Measurements from ENCODE around the gene TBXA2R.
"Not testable (repeated sequence)": the region's sequence is repeated elsewhere in the genome, so short reads cannot be mapped to it uniquely, and the experiment has no call there.

TBXA2R gene

DNA sequence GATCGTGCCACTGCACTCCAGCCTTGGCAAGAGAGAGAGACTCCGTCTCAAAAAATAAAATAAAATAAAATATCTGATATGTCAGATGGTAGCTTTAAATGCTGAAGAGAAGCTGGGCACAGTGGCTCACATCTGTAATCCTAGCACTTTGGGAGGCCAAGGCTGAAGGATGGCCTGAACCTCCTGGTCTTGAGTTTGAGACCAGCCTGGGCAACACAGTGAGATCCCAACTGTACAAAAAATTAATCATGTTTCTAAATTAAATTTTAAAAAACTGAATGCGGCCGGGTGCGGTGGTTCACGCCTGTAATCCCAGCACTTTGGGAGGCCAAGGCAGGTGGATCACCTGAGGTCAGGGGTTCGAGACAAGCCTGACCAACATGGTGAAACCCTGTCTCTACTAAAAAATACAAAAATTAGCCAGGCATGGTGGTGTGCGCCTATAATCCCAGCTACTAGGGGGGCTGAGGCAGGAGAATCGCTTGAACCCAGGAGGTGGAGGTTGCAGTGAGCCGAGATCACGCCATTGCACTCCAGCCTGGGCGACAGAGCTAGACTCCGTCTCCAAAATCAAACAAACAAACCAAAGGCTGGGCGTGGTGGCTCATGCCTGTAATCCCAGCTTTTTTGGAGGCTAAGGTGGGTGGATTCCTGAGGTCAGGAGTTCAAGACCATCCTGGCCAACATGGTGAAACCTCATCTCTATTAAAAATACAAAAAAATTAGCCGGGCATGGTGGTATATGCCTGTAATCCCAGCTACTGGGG is 22.5 kb downstream of the TBXA2R start:
- not testable (repeated sequence) for H3K27ac ChIP-seq (ENCODE audit: low read depth, low read length); H3K4me1 ChIP-seq (ENCODE audit: control insufficient read depth, insufficient read depth, low read length); H3K36me3 ChIP-seq (ENCODE audit: control insufficient read depth, insufficient read depth, low read length); H3K9ac ChIP-seq (ENCODE audit: low read length); H3K9me3 ChIP-seq (ENCODE audit: control insufficient read depth, insufficient read depth, low read depth, low read length); H3K4me3 ChIP-seq (ENCODE audit: low read depth, low read length)
- H3K27me3 ChIP-seq (ENCODE audit: control insufficient read depth, insufficient read depth, low read length), result peaks cover 45% of the 10 kb centered on the region

DNA sequence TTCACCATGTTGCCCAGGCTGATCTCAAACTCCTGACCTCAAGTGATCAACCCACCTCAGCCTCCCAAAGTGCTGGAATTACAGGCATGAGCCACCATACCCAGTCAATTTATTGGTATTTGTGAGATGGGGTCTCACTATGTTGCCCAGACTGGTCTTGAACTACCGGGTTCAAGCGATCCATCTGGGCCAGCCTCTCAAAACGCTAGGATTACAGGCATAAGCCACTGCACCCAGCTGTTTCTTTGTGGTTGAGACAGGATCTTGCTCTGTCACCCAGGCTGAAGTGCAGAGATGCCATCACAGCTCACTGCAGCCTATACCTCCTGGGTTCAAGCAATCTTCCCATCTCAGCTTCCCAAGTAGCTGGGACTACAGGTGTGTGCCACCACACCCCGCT is 24.9 kb downstream of the TBXA2R start:
- H3K9me3 ChIP-seq (ENCODE audit: control insufficient read depth, insufficient read depth, low read depth, low read length); H3K36me3 ChIP-seq (ENCODE audit: control insufficient read depth, insufficient read depth, low read length); H3K27ac ChIP-seq (ENCODE audit: low read depth, low read length); H3K4me3 ChIP-seq (ENCODE audit: low read depth, low read length); H3K9ac ChIP-seq (ENCODE audit: low read length); H3K4me1 ChIP-seq (ENCODE audit: control insufficient read depth, insufficient read depth, low read length): not testable (repeated sequence)
- H3K27me3 ChIP-seq (ENCODE audit: control insufficient read depth, insufficient read depth, low read length), result peaks cover 34% of the 10 kb centered on the region

DNA sequence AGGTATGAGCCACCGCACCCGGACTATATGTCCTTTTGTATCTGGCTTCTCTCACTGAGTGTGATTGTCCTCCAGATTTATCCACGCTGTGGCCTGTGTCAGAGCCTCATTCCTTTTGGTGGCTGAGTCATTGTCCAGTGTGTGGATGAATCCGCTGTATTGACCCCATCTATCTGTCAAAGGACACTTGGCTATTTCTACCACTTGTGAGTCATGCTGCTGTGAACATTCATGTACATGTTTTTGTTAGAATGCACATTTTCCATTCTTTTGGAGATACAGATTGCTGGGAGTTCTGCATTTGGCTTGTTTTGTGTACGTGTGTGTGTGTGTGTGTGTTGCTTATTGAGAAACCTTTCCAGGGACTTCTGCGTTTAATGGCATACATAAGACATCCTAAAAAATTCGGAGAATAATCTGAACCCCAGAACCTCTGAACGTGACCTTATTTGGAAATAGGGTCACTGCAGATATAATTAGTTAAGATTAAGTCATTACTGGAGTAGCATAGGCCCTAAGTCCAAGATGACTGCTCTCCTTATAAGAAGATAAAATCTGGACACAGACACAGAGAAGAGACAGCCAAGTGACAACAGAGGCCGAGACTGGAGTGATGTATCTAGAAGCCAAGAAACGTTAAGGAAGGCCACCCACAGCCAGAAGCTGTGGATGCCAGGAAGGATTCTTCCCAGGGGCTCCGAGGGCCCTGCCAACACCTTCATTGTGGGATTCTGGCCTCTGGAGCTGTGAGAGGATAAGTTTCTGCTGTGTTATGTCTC is 26.3 kb downstream of the TBXA2R start:
- H3K4me3 ChIP-seq (ENCODE audit: low read depth, low read length), result no peak overlapping the region
- H3K9ac ChIP-seq (ENCODE audit: low read length), result no peak overlapping the region
- H3K9me3 ChIP-seq (ENCODE audit: control insufficient read depth, insufficient read depth, low read depth, low read length), result no peaks in the 10 kb centered on the region
- no peak overlapping the region for H3K27ac ChIP-seq (ENCODE audit: low read depth, low read length)
- peaks cover 8% of the 10 kb centered on the region for H3K4me1 ChIP-seq (ENCODE audit: control insufficient read depth, insufficient read depth, low read length)
- H3K27me3 ChIP-seq (ENCODE audit: control insufficient read depth, insufficient read depth, low read length), result peaks cover 20% of the 10 kb centered on the region
- 0 out of 2 replicates have a peak, but pooled peaks cover 2% of the 10 kb centered on the region for H3K36me3 ChIP-seq (ENCODE audit: control insufficient read depth, insufficient read depth, low read length)

DNA sequence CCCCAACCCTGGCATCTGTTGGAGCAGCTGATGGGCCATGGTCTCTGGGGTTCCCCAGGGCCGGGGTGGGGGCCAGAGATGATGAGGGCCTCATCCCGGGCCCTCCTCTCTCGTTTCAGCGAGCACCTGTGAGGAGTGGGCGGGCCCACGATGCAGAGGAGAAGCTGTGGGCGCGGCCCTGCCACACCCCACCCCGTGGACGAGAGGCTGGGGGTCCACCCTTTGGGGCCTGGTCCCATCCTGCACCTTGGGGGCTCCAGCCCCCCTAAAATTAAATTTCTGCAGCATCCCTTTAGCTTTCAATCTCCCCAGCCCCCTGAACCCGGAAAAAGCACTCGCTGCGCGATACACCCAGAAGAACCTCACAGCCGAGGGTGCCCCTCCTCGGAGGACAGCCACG is 28.3 kb downstream of the TBXA2R start:
- peaks cover 8% of the 10 kb centered on the region for H3K4me1 ChIP-seq (ENCODE audit: control insufficient read depth, insufficient read depth, low read length)
- no peak overlapping the region for H3K9ac ChIP-seq (ENCODE audit: low read length)
- H3K27ac ChIP-seq (ENCODE audit: low read depth, low read length), result no peak overlapping the region
- no peaks in the 10 kb centered on the region for H3K9me3 ChIP-seq (ENCODE audit: control insufficient read depth, insufficient read depth, low read depth, low read length)
- peaks cover 5% of the 10 kb centered on the region for H3K27me3 ChIP-seq (ENCODE audit: control insufficient read depth, insufficient read depth, low read length)
- H3K4me3 ChIP-seq (ENCODE audit: low read depth, low read length), result peak overlapping the region; percentile 53; the same call in 1 of the 2 replicates
- H3K36me3 ChIP-seq (ENCODE audit: control insufficient read depth, insufficient read depth, low read length), result 0 out of 2 replicates have a peak, but pooled peaks cover 2% of the 10 kb centered on the region

DNA sequence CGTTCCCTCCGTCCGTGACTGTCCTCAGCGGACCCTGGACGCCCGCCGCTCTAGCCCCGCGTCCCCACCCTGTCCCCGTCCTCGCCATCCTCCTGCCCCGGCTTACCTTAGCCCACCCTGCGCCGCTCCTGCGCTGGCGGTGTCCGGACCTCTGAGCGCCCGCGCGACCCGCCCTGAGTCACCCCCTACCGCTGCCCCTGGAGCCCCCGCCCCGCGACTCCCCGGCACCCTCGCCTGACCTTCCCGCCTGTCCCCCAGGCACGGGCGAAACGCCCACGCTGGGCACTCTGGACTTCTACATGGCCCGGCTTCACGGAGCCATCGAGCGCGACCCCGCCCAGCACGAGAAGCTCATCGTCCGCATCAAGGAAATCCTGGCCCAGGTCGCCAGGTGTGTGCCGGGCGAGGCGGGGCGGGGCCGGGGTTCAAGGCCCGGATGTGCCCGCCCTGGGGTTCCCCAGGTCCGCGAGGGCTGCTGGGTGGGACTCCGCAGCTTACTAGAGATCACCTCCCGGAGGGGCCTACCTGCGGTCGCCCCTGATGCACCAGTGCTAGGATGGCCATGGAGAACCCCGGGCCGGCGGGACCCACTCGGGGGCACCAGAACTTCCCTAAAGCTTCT is 28.8 kb downstream of the TBXA2R start:
- Histone ChIP-seq H3K4me3 (ENCODE audit: low read depth, low read length) (peak overlapping the region; percentile 53; the same call in 1 of the 2 replicates), H3K27ac (ENCODE audit: low read depth, low read length) (no peak overlapping the region), H3K9ac (ENCODE audit: low read length) (no peak overlapping the region), H3K9me3 (ENCODE audit: control insufficient read depth, insufficient read depth, low read depth, low read length) (no peaks in the 10 kb centered on the region), H3K4me1 (ENCODE audit: control insufficient read depth, insufficient read depth, low read length) (peaks cover 8% of the 10 kb centered on the region), H3K36me3 (ENCODE audit: control insufficient read depth, insufficient read depth, low read length) (0 out of 2 replicates have a peak, but pooled peaks cover 2% of the 10 kb centered on the region), H3K27me3 (ENCODE audit: control insufficient read depth, insufficient read depth, low read length) (peaks cover 4% of the 10 kb centered on the region)

DNA sequence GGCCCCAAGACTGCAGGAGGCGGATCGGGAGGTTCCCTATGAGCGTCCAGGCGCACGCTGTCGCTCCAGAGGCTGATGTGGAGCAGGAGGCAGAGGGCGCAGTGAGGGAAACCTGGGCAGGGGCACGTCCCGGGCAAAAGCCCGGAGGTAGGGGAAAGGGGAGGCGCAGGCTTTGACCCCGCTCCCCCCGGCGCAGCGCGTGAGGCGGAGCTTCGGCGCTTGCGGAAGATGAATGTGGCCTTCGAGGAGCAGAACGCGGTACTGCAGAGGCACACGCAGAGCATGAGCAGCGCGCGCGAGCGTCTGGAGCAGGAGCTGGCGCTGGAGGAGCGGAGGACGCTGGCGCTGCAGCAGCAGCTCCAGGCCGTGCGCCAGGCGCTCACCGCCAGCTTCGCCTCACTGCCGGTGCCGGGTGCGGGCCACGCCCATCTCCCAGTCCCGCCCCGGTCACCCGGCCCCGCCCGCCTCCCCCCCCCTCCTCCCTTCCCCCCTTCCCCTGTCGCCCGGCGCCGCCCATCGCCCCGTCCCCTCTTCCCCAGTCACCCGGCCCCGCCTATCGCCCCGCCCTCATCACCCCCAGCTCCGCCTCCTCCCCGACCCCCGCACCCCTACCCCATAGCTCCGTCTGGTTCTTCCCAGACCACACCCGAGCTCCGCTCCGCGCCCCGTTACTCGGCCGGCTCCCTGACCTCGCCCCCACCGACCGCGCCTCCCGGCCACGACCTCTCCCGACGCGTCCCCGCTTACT is 29.8 kb downstream of the TBXA2R start:
- no peaks in the 10 kb centered on the region for H3K27me3 ChIP-seq (ENCODE audit: control insufficient read depth, insufficient read depth, low read length)
- H3K4me3 ChIP-seq (ENCODE audit: low read depth, low read length), result peak overlapping the region; percentile 65
- no peaks in the 10 kb centered on the region for H3K9me3 ChIP-seq (ENCODE audit: control insufficient read depth, insufficient read depth, low read depth, low read length)
- H3K4me1 ChIP-seq (ENCODE audit: control insufficient read depth, insufficient read depth, low read length), result peaks cover 8% of the 10 kb centered on the region
- no peak overlapping the region for H3K27ac ChIP-seq (ENCODE audit: low read depth, low read length)
- H3K9ac ChIP-seq (ENCODE audit: low read length), result peak overlapping the region; percentile 25
- 0 out of 2 replicates have a peak, but pooled peaks cover 2% of the 10 kb centered on the region for H3K36me3 ChIP-seq (ENCODE audit: control insufficient read depth, insufficient read depth, low read length)

DNA sequence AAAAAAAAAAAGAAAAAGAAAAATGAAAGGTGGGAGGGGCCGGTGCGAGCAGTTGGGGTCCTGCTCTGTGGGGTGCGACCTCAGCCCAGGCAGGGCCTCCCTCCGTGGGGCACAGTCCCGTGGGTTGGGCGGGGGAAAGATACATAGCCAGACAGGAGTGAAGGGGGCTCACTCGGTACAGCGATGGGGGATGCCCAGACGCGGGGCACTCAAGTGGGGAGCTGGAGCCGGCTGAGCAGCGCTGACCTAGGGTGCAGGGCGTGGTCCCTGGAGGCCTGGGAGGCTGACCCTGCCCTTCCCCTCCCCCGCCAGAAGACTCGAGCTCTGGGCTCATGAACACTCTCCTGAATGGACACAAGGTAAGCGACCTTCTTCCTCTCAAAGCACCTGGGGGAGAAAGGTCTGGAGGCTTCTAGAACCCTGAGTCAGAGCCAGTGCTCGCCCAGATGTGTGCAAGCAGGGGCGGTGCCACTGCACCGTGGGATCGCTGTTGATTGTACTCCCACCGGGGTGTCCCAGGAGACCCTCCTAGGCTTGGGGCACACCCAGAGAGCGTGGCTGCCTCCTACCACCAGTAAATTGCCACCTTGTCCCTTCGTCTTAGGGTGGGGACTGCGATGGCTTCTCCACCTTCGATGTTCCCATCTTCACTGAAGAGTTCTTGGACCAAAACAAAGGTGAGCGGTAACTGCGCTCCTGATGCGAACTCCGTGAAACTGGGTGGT is 30.6 kb downstream of the TBXA2R start:
- no peaks in the 10 kb centered on the region for H3K27me3 ChIP-seq (ENCODE audit: control insufficient read depth, insufficient read depth, low read length)
- no peak overlapping the region for H3K27ac ChIP-seq (ENCODE audit: low read depth, low read length)
- no peaks in the 10 kb centered on the region for H3K9me3 ChIP-seq (ENCODE audit: control insufficient read depth, insufficient read depth, low read depth, low read length)
- H3K4me1 ChIP-seq (ENCODE audit: control insufficient read depth, insufficient read depth, low read length), result peaks cover 8% of the 10 kb centered on the region
- 0 out of 2 replicates have a peak, but pooled peaks cover 2% of the 10 kb centered on the region for H3K36me3 ChIP-seq (ENCODE audit: control insufficient read depth, insufficient read depth, low read length)
- peak overlapping the region; percentile 25 for H3K9ac ChIP-seq (ENCODE audit: low read length)
- H3K4me3 ChIP-seq (ENCODE audit: low read depth, low read length), result peak overlapping the region; percentile 65

DNA sequence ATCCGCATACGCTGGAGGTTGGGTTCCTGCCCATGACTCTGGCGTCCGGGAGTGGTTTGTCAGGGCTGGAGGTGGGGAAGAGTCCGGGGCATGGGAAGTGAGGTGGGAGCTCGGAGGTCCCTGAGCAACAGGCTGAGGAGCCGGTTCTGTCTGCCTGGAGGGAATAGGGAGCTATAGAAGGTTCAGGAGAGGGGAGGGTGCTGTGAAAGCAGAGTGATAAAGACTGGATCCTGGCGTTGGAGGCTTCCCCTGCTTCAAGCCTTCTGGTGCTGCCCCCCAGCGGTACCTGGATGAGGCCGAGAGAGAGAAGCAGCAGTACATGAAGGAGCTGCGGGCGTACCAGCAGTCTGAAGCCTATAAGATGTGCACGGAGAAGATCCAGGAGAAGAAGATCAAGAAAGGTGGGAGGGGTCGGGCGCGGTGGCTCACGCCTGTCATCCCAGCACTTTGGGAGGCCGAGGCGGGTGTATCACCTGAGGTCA is 31.4 kb downstream of the TBXA2R start:
- no peak overlapping the region for H3K4me3 ChIP-seq (ENCODE audit: low read depth, low read length)
- no peaks in the 10 kb centered on the region for H3K9me3 ChIP-seq (ENCODE audit: control insufficient read depth, insufficient read depth, low read depth, low read length)
- H3K9ac ChIP-seq (ENCODE audit: low read length), result no peak overlapping the region

DNA sequence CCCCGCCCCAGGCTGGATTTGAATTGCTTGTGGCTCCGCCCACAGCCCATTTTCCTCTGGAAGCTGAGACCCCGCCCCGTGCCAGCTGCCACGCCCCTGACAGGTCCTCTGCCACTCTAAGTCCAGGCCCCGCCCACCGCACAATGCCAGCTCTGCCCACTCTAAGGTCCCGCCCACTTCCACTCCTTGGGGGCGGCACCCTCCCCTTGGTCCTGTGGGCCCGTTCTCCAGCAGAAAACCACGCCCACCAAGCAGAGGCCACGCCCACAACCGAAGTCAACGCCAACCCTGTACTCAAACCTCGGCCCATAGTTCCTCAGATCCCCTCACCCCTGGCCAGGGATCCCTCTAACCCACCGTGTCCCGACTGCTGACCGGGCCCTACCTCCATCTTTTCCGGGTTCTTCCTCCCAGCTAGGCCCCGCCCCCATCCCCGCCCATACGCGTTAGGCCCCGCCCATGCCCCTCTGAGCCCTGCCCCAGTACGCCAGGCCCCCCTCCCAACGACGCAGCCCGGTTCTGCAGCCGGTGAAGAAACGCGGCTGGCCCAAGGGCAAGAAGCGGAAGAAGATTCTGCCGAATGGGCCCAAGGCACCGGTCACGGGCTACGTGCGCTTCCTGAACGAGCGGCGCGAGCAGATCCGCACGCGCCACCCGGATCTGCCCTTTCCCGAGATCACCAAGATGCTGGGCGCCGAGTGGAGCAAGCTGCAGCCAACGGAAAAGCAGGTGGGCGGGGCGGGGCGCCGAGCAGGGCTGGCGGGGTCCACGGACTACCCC is 32.6 kb downstream of the TBXA2R start:
- Histone ChIP-seq H3K4me3 (ENCODE audit: low read depth, low read length) (peak overlapping the region; percentile 93), H3K9ac (ENCODE audit: low read length) (peak overlapping the region; percentile 32), H3K27me3 (ENCODE audit: control insufficient read depth, insufficient read depth, low read length) (no peaks in the 10 kb centered on the region), H3K4me1 (ENCODE audit: control insufficient read depth, insufficient read depth, low read length) (peaks cover 8% of the 10 kb centered on the region), H3K27ac (ENCODE audit: low read depth, low read length) (no peak overlapping the region), H3K36me3 (ENCODE audit: control insufficient read depth, insufficient read depth, low read length) (0 out of 2 replicates have a peak, but pooled peaks cover 2% of the 10 kb centered on the region), H3K9me3 (ENCODE audit: control insufficient read depth, insufficient read depth, low read depth, low read length) (no peaks in the 10 kb centered on the region)

More for the DNA sequence above, 31.4 kb downstream of the TBXA2R start:
- no peaks in the 10 kb centered on the region for H3K27me3 ChIP-seq (ENCODE audit: control insufficient read depth, insufficient read depth, low read length)
- H3K4me1 ChIP-seq (ENCODE audit: control insufficient read depth, insufficient read depth, low read length), result peaks cover 8% of the 10 kb centered on the region
- no peak overlapping the region for H3K27ac ChIP-seq (ENCODE audit: low read depth, low read length)
- 0 out of 2 replicates have a peak, but pooled peaks cover 2% of the 10 kb centered on the region for H3K36me3 ChIP-seq (ENCODE audit: control insufficient read depth, insufficient read depth, low read length)

Measured in HUES6 (cell line).